Measurements from ENCODE around the gene PARVB.
A peak's percentile ranks its signal among the peaks of the same experiment; 100 is the strongest.

The PARVB gene

DNA sequence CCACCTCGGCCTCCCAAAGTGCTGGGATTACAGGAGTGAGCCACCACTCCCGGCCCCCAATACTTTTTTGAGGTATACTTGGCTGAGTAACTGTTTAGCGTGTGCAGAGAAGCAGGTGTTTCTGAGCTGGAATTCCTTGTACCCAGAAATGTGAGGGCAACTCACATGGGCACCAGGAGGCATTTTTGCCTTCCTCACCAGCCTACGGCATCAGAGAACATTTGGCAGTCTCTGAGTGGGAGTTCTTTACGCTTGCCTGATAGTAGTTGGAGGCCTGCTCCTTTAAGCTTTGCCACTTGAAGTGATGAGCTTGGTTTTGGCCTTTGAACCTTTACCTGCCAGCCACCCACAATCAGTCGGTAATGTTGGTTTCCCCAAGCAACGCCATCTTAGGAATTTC, 9.2 kb downstream of the PARVB start:
- H3K27me3 ChIP-seq (ENCODE audit: control insufficient read depth in 3 of 3, insufficient read depth in 3 of 3, low read depth in 1 of 3, low read length in 3 of 3) = no peaks in the 10 kb centered on the region

DNA sequence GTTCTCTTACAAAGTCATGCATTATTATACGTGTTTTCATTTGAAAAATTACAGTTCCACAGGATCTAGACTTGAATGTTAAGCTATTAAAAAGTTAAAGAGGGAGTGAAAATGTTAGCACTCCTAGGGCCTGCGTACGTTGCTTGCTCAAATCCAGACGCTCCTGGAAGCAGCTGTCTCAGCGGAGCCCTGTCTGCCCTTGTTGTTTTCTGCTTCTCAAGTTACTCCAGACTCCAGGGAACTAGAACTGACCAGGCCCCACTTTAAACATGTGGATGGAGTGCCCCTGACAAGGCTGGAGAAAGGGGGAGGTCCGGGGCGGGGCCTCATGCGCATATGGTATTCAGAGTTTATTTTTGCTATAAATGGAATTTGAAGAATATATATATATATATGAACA, 9.6 kb downstream of the PARVB start:
- Histone ChIP-seq H3K27me3 (ENCODE audit: control insufficient read depth in 3 of 3, insufficient read depth in 3 of 3, low read depth in 1 of 3, low read length in 3 of 3) (no peaks in the 10 kb centered on the region), H3K4me2 (ENCODE audit: insufficient read depth, low read length, poor library complexity, severe bottlenecking) (no peak overlapping the region), H2BK5ac (ENCODE audit: low read length) (no peak overlapping the region), H3K18ac (ENCODE audit: low read length) (no peak overlapping the region), H4K91ac (ENCODE audit: low read depth, low read length, poor library complexity) (no peak overlapping the region), H2AFZ (ENCODE audit: low read length) (peak overlapping the region; percentile 40), H2AK5ac (ENCODE audit: low read depth, low read length) (no peak overlapping the region), H3K36me3 (replicated peaks in 1 of 2; ENCODE audit: control insufficient read depth in 2 of 2, insufficient read depth in 2 of 2, low read length in 2 of 2) (no peaks in the 10 kb centered on the region), H4K8ac (ENCODE audit: low read depth, low read length) (no peak overlapping the region), H3K4ac (ENCODE audit: low read length) (no peak overlapping the region), H3K27ac (replicated peaks; ENCODE audit: low read length) (no peak overlapping the region), H3K9me3 (replicated peaks in 1 of 2; ENCODE audit: control insufficient read depth in 2 of 2, insufficient read depth in 1 of 2, low read depth in 1 of 2, low read length in 2 of 2) (peaks cover 0 to 4% of the 10 kb centered on the region in 2 donors), H3K79me1 (ENCODE audit: low read depth, low read length) (no peaks in the 10 kb centered on the region), H3K9ac (ENCODE audit: low read depth, low read length, poor library complexity) (no peak overlapping the region), H3K23ac (ENCODE audit: low read depth, low read length, poor library complexity) (no peak overlapping the region), H3K4me1 (ENCODE audit: control insufficient read depth in 2 of 2, insufficient read depth in 1 of 2, low read depth in 1 of 2, low read length in 2 of 2) (peaks cover 0 to 3% of the 10 kb centered on the region in 2 donors), H3K14ac (ENCODE audit: low read length) (no peak overlapping the region), H2BK120ac (ENCODE audit: low read depth, low read length) (no peak overlapping the region), H3K4me3 (ENCODE audit: low read length in 2 of 2) (no peak overlapping the region), H2BK12ac (ENCODE audit: low read length) (no peak overlapping the region), H2BK15ac (ENCODE audit: low read length) (no peak overlapping the region)
- no CpG with 5 or more reads among the region's 8 CpGs for WGBS, 2 donors (ENCODE audit: extremely low coverage in 2 of 2, insufficient read length in 2 of 2, insufficient replicate concordance in 1 of 2)
- DNase-seq (ENCODE audit: low spot score) = no peak

More for the DNA sequence above, 9.2 kb downstream of the PARVB start:
- no peak overlapping the region for H3K23ac ChIP-seq (ENCODE audit: low read depth, low read length, poor library complexity)
- no peak overlapping the region for H3K4me3 ChIP-seq (ENCODE audit: low read length in 2 of 2)
- no peak overlapping the region for H3K14ac ChIP-seq (ENCODE audit: low read length)
- no peak overlapping the region for H3K27ac ChIP-seq (replicated peaks; ENCODE audit: low read length)
- H3K9ac ChIP-seq (ENCODE audit: low read depth, low read length, poor library complexity) = no peak overlapping the region
- no peak overlapping the region for H2BK120ac ChIP-seq (ENCODE audit: low read depth, low read length)
- DNase-seq (ENCODE audit: low spot score) = no peak
- H3K79me1 ChIP-seq (ENCODE audit: low read depth, low read length) = no peaks in the 10 kb centered on the region
- no peaks in the 10 kb centered on the region for H3K36me3 ChIP-seq (replicated peaks in 1 of 2; ENCODE audit: control insufficient read depth in 2 of 2, insufficient read depth in 2 of 2, low read length in 2 of 2)
- no peak overlapping the region for H4K91ac ChIP-seq (ENCODE audit: low read depth, low read length, poor library complexity)
- peaks cover 0 to 3% of the 10 kb centered on the region in 2 donors for H3K4me1 ChIP-seq (ENCODE audit: control insufficient read depth in 2 of 2, insufficient read depth in 1 of 2, low read depth in 1 of 2, low read length in 2 of 2)
- peak overlapping the region; percentile 40 for H2AFZ ChIP-seq (ENCODE audit: low read length)
- H2BK15ac ChIP-seq (ENCODE audit: low read length) = no peak overlapping the region
- peaks cover 0 to 4% of the 10 kb centered on the region in 2 donors for H3K9me3 ChIP-seq (replicated peaks in 1 of 2; ENCODE audit: control insufficient read depth in 2 of 2, insufficient read depth in 1 of 2, low read depth in 1 of 2, low read length in 2 of 2)
- H4K8ac ChIP-seq (ENCODE audit: low read depth, low read length) = no peak overlapping the region
- no CpG with 5 or more reads among the region's 7 CpGs for WGBS, 2 donors (ENCODE audit: extremely low coverage in 2 of 2, insufficient read length in 2 of 2, insufficient replicate concordance in 1 of 2)
- no peak overlapping the region for H2BK12ac ChIP-seq (ENCODE audit: low read length)
- H2AK5ac ChIP-seq (ENCODE audit: low read depth, low read length) = no peak overlapping the region
- H3K4me2 ChIP-seq (ENCODE audit: insufficient read depth, low read length, poor library complexity, severe bottlenecking) = no peak overlapping the region
- no peak overlapping the region for H3K4ac ChIP-seq (ENCODE audit: low read length)
- no peak overlapping the region for H2BK5ac ChIP-seq (ENCODE audit: low read length)
- no peak overlapping the region for H3K18ac ChIP-seq (ENCODE audit: low read length)

- no peaks in the 10 kb centered on the region for H3K36me3 ChIP-seq (replicated peaks in 1 of 2; ENCODE audit: control insufficient read depth in 2 of 2, insufficient read depth in 2 of 2, low read length in 2 of 2)
- no peaks in the 10 kb centered on the region for H3K27me3 ChIP-seq (ENCODE audit: control insufficient read depth in 3 of 3, insufficient read depth in 3 of 3, low read depth in 1 of 3, low read length in 3 of 3)
- no peak overlapping the region for H3K4ac ChIP-seq (ENCODE audit: low read length)
- H2BK120ac ChIP-seq (ENCODE audit: low read depth, low read length) = no peak overlapping the region
- H2BK5ac ChIP-seq (ENCODE audit: low read length) = peak overlapping the region; percentile 53
- H3K23ac ChIP-seq (ENCODE audit: low read depth, low read length, poor library complexity) = peak overlapping the region; percentile 37
- H4K91ac ChIP-seq (ENCODE audit: low read depth, low read length, poor library complexity) = no peak overlapping the region
- DNase-seq (ENCODE audit: low spot score) = no peak
- WGBS, 2 donors (ENCODE audit: extremely low coverage in 2 of 2, insufficient read length in 2 of 2, insufficient replicate concordance in 1 of 2) = no CpG with 5 or more reads among the region's 9 CpGs
- no peak overlapping the region for H2AFZ ChIP-seq (ENCODE audit: low read length)
- no peak overlapping the region for H3K4me3 ChIP-seq (ENCODE audit: low read length in 2 of 2)
- H3K4me1 ChIP-seq (ENCODE audit: control insufficient read depth in 2 of 2, insufficient read depth in 1 of 2, low read depth in 1 of 2, low read length in 2 of 2) = peaks cover 0 to 3% of the 10 kb centered on the region in 2 donors
- H3K79me1 ChIP-seq (ENCODE audit: low read depth, low read length) = no peaks in the 10 kb centered on the region
- no peak overlapping the region for H3K27ac ChIP-seq (replicated peaks; ENCODE audit: low read length)
- H3K18ac ChIP-seq (ENCODE audit: low read length) = no peak overlapping the region
- no peak overlapping the region for H3K9ac ChIP-seq (ENCODE audit: low read depth, low read length, poor library complexity)
- peaks cover under 1 to 2% of the 10 kb centered on the region in 2 donors for H3K9me3 ChIP-seq (replicated peaks in 1 of 2; ENCODE audit: control insufficient read depth in 2 of 2, insufficient read depth in 1 of 2, low read depth in 1 of 2, low read length in 2 of 2)
- H3K14ac ChIP-seq (ENCODE audit: low read length) = no peak overlapping the region
- H2BK12ac ChIP-seq (ENCODE audit: low read length) = no peak overlapping the region
- H4K8ac ChIP-seq (ENCODE audit: low read depth, low read length) = no peak overlapping the region
- H2AK5ac ChIP-seq (ENCODE audit: low read depth, low read length) = no peak overlapping the region
- H2BK15ac ChIP-seq (ENCODE audit: low read length) = no peak overlapping the region
- no peak overlapping the region for H3K4me2 ChIP-seq (ENCODE audit: insufficient read depth, low read length, poor library complexity, severe bottlenecking)
Observed at GRCh38 chr22:44037519-44038375, 13.6 kb downstream of the PARVB start.

DNA sequence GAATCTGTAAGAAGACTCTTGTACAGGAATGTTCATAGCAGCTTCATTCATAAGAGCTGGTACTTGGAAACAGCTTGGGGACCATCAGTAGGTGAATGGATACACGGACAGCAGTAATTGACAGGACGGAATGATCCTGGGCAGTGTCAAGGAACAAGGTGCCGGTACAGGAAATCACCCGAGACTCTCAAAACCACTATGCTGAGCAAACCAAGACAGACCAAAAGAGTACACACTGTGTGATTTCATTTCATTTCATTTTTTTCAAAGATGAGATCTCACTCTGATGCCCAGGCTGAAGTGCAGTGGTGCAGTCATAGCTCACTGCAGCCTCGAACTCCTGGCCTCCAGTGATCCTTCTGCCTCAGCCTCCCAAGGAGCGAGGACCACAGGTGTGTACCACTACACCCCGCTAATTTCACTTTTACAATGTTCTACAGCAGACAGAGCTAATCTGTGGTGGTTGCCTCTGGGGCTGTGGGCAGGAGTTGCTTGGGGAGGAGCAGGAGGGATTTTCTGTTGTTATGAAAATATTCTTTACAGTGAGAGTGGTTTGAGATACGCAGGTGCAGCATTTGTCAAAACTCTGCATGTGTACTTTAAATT, 15.6 kb downstream of the PARVB start:
- H3K27me3 ChIP-seq (ENCODE audit: control insufficient read depth in 3 of 3, insufficient read depth in 3 of 3, low read depth in 1 of 3, low read length in 3 of 3) = no peaks in the 10 kb centered on the region
- no peak overlapping the region for H4K8ac ChIP-seq (ENCODE audit: low read depth, low read length)
- no peak overlapping the region for H2AFZ ChIP-seq (ENCODE audit: low read length)
- no CpG with 5 or more reads among the region's 8 CpGs for WGBS, 2 donors (ENCODE audit: extremely low coverage in 2 of 2, insufficient read length in 2 of 2, insufficient replicate concordance in 1 of 2)
- H2BK15ac ChIP-seq (ENCODE audit: low read length) = no peak overlapping the region
- H3K4ac ChIP-seq (ENCODE audit: low read length) = no peak overlapping the region
- no peak overlapping the region for H2AK5ac ChIP-seq (ENCODE audit: low read depth, low read length)
- DNase-seq (ENCODE audit: low spot score) = no peak
- H2BK120ac ChIP-seq (ENCODE audit: low read depth, low read length) = no peak overlapping the region
- no peak overlapping the region for H4K91ac ChIP-seq (ENCODE audit: low read depth, low read length, poor library complexity)
- H3K4me2 ChIP-seq (ENCODE audit: insufficient read depth, low read length, poor library complexity, severe bottlenecking) = no peak overlapping the region
- no peak overlapping the region for H3K9ac ChIP-seq (ENCODE audit: low read depth, low read length, poor library complexity)
- no peak overlapping the region for H2BK12ac ChIP-seq (ENCODE audit: low read length)
- no peak overlapping the region for H2BK5ac ChIP-seq (ENCODE audit: low read length)
- no peak overlapping the region for H3K23ac ChIP-seq (ENCODE audit: low read depth, low read length, poor library complexity)
- H3K9me3 ChIP-seq (replicated peaks in 1 of 2; ENCODE audit: control insufficient read depth in 2 of 2, insufficient read depth in 1 of 2, low read depth in 1 of 2, low read length in 2 of 2) = peaks cover 0 to 2% of the 10 kb centered on the region in 2 donors
- H3K79me1 ChIP-seq (ENCODE audit: low read depth, low read length) = no peaks in the 10 kb centered on the region
- no peak overlapping the region for H3K4me3 ChIP-seq (ENCODE audit: low read length in 2 of 2)
- H3K18ac ChIP-seq (ENCODE audit: low read length) = peak overlapping the region; percentile 33
- no peak overlapping the region for H3K14ac ChIP-seq (ENCODE audit: low read length)
- H3K36me3 ChIP-seq (replicated peaks in 1 of 2; ENCODE audit: control insufficient read depth in 2 of 2, insufficient read depth in 2 of 2, low read length in 2 of 2) = no peaks in the 10 kb centered on the region
- H3K4me1 ChIP-seq (ENCODE audit: control insufficient read depth in 2 of 2, insufficient read depth in 1 of 2, low read depth in 1 of 2, low read length in 2 of 2) = no peaks in the 10 kb centered on the region
- H3K27ac ChIP-seq (replicated peaks; ENCODE audit: low read length) = no peak overlapping the region

All from neuronal stem cell (in vitro differentiated cells).